Astrocyte of the cerebellum (primary cell): ENCODE results near the gene HECW1.
A peak's percentile ranks its signal among the peaks of the same experiment; 100 is the strongest.

Experiments used
- DNase-seq: peaks from one replicate; pipeline ENCODE4 v3.0.0-alpha.2; 2011; ENCODE audit warnings: low read depth
- H3K4me3 ChIP-seq: 2 replicates; pipeline ENCODE4 v1.5.1; 2011; ENCODE audit warnings: mild to moderate bottlenecking, low read depth, low read length, moderate library complexity
- in situ Hi-C: cut with HindIII; loops from 2 replicates; pipeline ENCODE4 v1.10.0; 2017; ENCODE audit warnings: low sequenced_read_pairs
- TF ChIP-seq, protein P1 (sequence below): IDR thresholded peaks from 2 replicates; pipeline ENCODE4 v1.5.1; 2012; ENCODE audit warnings: low read length, low read depth, moderate library complexity, mild to moderate bottlenecking; ENCODE audit errors: missing control alignments

The HECW1 gene

DNA sequence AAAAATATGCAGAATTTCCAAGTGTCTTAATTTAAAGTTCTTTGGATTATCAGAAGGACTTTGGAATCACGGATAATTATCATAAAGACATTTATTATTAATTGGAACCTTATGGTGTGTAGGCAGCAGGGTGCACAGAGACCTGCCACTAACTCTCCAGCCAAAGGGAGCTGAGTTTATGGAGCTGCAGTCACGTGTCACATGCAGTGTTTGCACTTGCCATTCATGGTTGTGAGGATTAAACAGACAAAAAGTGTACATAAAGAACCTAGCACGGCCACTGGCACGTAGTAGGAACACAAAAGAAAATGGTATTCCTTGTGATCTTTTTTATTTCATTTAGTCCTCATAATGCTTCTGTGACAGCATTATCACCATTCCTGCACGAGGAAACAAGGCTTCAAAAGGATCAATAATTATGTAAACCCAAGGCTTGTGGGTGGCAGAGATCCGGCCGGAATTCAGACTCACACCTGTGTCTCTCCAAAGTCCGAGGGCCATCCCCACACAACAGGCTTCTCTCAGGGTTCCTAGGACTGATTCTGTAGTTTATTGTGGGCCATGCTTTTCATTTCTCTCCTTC, 326.5 kb downstream of the HECW1 start:
- TF ChIP-seq, protein P1, sequence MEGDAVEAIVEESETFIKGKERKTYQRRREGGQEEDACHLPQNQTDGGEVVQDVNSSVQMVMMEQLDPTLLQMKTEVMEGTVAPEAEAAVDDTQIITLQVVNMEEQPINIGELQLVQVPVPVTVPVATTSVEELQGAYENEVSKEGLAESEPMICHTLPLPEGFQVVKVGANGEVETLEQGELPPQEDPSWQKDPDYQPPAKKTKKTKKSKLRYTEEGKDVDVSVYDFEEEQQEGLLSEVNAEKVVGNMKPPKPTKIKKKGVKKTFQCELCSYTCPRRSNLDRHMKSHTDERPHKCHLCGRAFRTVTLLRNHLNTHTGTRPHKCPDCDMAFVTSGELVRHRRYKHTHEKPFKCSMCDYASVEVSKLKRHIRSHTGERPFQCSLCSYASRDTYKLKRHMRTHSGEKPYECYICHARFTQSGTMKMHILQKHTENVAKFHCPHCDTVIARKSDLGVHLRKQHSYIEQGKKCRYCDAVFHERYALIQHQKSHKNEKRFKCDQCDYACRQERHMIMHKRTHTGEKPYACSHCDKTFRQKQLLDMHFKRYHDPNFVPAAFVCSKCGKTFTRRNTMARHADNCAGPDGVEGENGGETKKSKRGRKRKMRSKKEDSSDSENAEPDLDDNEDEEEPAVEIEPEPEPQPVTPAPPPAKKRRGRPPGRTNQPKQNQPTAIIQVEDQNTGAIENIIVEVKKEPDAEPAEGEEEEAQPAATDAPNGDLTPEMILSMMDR, result no peak
- in situ Hi-C loops, result loop anchor here (25.0 kb wide), 1 partner anchor 502 kb away; the partner anchor contains the start of genes MRPL32 and PSMA2
- no peak for DNase-seq
- no peak overlapping the region for H3K4me3 ChIP-seq

DNA sequence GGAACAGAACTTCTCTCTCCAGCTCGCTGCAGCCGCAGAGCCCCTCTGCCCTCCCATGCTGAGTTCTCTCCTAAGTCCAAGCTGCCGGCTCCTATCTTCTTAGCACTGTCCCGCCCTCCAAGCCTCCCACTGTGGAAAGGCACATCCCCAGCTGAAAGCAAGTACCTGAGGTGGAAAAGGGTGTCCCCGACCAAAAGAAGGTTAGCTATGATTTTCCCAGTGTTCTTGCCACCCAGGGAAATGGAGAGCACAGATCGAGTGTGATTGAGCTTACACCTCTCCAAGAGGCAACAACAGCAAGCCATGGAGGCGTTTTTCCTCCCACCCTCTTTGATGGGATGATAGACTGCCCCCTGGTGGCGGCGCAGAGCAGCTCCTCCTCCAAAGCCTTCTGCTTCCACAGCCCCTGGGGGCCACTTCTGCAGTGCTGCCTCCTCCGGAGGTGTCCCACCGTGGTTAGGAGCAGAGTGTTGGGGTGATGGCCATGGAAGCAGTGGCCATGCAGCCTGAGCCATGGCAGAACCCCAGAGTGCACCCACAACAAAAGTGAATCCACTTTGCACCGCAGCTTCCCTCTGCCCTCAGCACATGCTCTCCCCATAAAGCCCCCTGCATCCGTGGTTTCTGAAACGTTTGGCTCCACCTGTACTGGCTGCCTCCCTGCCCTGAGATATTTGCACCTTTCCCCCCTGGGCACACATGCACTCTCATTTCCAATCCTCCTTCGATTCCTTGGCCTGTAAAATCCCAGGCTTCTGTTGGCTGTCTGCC, 327.4 kb downstream of the HECW1 start:
- in situ Hi-C loops, result loop anchor here (25.0 kb wide), 1 partner anchor 503 kb away; the partner anchor contains the start of genes MRPL32 and PSMA2
- DNase-seq, result peak; percentile 12

DNA sequence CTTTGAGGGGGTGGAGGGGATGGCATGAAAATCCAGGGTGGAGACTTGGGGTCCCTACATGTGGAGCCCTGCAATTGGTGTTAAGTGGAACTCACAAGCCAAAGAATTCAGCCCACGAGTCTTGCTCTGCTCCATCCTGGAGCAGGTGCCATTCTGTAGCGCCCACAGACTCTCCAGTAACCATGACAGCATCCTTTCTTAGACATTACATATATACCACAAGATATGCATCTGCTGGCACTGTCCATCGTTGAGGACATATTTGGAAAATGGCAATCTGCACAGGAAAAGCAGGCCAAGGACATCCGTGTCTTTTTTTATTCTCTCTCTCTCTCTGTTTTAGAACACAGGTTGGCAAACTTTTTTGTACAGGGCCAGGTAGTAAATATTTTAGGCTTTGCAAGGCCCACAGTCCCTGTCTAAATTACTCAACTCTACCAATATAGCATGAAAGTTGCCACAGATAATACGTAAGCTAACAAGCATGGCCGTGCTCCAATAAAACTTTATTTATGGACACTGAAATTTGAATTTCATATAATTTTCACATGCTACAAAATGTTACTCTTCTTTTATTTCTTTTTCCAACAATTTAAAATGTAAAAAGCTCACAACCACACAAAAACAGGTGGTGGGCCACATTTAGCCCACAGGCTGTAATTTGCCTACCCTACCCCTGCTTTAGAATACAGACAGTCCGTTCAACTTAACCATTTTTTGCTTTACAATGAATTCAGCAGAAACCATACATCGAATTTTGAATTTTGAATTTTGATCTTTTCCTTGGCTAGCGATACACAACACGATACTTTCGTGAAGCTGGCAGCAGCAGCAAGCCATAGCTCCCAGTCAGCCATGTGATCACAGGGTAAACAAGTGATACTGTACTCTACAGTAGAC, 329.0 kb downstream of the HECW1 start:
- in situ Hi-C loops, result loop anchor here (25.0 kb wide), 1 partner anchor 504 kb away; the partner anchor contains the start of genes MRPL32 and PSMA2
- H3K4me3 ChIP-seq, result no peak overlapping the region
- DNase-seq, result no peak
- TF ChIP-seq, protein P1, result no peak

More for the DNA sequence above, 327.4 kb downstream of the HECW1 start:
- H3K4me3 ChIP-seq, result no peak overlapping the region
- TF ChIP-seq, protein P1, result peak; percentile 70

DNA sequence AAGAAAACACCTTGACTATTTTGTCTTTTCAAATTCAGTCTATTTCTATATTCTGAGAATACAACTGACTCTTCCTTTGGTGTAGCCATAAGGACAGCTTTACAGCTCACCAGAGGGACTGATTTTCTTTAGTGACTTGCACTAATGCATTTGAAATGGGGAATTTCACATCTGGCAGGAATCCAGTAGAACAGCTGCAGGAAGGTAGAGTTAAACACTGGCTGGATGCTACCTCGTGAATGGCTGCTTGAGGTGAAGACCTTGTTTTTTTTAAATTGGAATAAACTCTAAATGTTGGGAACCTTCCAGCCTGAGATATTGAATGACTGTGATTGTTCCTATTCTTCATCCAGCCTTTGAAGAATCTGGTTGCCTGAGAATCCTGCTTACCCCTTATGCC, 330.9 kb downstream of the HECW1 start:
- no peak overlapping the region for H3K4me3 ChIP-seq
- in situ Hi-C loops, result loop anchor here (25.0 kb wide), 1 partner anchor 506 kb away; the partner anchor contains the start of genes MRPL32 and PSMA2
- TF ChIP-seq, protein P1, result no peak
- DNase-seq, result no peak

DNA sequence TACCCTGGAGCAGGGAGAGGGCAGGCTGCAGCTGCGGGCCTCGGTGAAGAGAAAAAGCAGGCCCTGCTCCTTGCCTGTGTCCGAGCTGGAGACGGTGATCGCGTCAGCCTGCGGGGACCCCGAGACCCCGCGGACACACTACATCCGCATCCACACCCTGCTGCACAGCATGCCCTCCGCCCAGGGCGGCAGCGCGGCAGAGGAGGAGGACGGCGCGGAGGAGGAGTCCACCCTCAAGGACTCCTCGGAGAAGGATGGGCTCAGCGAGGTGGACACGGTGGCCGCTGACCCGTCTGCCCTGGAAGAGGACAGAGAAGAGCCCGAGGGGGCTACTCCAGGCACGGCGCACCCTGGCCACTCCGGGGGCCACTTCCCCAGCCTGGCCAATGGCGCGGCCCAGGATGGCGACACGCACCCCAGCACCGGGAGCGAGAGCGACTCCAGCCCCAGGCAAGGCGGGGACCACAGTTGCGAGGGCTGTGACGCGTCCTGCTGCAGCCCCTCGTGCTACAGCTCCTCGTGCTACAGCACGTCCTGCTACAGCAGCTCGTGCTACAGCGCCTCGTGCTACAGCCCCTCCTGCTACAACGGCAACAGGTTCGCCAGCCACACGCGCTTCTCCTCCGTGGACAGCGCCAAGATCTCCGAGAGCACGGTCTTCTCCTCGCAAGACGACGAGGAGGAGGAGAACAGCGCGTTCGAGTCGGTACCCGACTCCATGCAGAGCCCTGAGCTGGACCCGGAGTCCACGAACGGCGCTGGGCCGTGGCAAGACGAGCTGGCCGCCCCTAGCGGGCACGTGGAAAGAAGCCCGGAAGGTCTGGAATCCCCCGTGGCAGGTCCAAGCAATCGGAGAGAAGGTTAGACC, 332.5 kb downstream of the HECW1 start:
- TF ChIP-seq, protein P1, result no peak
- H3K4me3 ChIP-seq, result no peak overlapping the region
- no peak for DNase-seq
- in situ Hi-C loops, result loop anchor here (25.0 kb wide), 1 partner anchor 508 kb away; the partner anchor contains the start of genes MRPL32 and PSMA2
